ENCODE results near the gene SPAG6. TPM values are rescaled to one million over a fixed set of nuclear protein-coding genes. Genes with fewer than 3 reads are reported as not detected.

Gene SPAG6
- total RNA-seq, 1 donor from 2014 or later = not detected

DNA sequence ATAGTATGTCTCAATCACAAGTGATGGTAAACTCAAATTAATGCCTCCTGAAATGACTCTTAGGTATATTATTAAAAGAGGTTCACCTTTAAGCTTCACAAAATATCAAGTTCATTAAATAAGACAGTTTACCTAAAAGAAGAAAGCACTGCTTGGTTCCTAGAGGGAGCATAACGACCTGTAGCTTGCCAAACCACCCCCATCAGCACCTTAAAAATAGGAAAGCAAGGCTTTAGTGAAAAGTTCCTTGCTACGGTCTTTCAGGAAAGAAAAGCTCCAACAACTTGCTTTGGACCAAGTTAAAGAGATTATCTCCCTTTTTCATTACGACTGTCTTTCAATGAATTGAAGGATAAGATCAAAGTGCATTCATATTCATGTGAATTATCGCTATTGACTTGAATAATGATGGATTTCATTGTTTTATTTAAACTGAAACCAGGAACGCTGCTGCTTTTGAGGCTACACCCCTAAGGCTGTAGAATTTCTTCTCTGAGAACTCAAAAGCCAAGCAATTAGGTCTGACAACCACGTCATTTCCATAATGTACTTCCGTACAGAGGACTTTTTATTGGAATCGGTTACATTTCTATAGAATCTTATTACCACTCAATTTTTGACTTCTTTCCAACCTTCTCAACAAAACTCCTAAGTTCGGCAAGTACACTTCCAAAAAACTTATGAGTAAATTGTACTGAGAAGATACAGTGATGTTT is 7.0 kb upstream of the SPAG6 start:
- TF ChIP-seq, protein P1, sequence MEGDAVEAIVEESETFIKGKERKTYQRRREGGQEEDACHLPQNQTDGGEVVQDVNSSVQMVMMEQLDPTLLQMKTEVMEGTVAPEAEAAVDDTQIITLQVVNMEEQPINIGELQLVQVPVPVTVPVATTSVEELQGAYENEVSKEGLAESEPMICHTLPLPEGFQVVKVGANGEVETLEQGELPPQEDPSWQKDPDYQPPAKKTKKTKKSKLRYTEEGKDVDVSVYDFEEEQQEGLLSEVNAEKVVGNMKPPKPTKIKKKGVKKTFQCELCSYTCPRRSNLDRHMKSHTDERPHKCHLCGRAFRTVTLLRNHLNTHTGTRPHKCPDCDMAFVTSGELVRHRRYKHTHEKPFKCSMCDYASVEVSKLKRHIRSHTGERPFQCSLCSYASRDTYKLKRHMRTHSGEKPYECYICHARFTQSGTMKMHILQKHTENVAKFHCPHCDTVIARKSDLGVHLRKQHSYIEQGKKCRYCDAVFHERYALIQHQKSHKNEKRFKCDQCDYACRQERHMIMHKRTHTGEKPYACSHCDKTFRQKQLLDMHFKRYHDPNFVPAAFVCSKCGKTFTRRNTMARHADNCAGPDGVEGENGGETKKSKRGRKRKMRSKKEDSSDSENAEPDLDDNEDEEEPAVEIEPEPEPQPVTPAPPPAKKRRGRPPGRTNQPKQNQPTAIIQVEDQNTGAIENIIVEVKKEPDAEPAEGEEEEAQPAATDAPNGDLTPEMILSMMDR (conservative IDR thresholded peaks at IDR 0.05; ENCODE audit: low read depth, low read length) = no peak
- no peak for DNase-seq (ENCODE audit: low read depth)
- no peak overlapping the region for H3K4me3 ChIP-seq (ENCODE audit: low read depth, low read length)

DNA sequence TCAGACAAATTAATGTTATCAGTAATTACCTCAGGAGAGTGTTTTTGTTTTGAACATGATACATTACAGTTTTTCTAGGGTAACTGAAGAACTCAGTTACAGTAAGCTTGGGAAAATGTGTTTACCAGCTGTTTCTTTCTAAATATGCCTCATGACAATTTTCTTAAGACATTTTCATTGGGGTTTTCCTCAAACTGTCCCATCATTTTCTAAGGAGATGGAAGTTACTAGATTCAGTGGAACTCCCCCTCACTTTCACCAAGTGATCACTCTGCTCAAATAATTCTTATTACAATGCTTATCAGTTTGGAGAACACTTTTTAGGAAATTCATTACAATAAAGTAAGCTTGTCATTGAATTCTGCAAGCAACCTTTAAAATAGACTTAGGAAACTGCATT is 6.4 kb upstream of the SPAG6 start:
- no peak for DNase-seq (ENCODE audit: low read depth)
- no peak overlapping the region for H3K4me3 ChIP-seq (ENCODE audit: low read depth, low read length)
- TF ChIP-seq, protein P1 (conservative IDR thresholded peaks at IDR 0.05; ENCODE audit: low read depth, low read length) = no peak

DNA sequence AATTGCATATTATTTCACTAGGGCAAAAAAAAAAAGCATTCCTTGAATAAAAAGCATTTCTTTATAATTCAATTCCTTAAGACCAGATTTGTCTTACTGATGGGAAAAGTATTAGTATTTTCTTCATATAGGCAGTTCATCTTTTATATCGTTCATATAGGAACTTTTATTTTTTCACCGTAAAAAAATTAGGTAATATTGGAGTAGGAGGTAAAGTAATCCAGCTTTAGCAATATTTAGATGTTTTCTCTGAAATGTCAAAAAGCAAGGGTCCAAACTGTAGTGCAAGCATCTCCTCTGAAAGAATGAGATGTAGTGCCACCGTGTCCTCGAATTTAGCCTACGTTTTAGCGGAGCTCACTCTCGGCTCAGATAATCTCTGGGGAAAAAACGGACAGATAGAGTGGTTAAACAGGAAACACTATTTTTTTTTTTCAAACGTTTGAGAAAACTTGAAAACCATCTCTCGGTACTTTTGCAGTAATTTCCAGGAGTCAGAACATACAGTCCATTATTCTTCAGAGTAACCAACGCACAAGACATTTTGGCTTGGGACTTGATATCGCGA is 5.5 kb upstream of the SPAG6 start:
- peak overlapping the region; percentile 75 for H3K4me3 ChIP-seq (ENCODE audit: low read depth, low read length)
- no peak for DNase-seq (ENCODE audit: low read depth)
- TF ChIP-seq, protein P1 (conservative IDR thresholded peaks at IDR 0.05; ENCODE audit: low read depth, low read length) = no peak

DNA sequence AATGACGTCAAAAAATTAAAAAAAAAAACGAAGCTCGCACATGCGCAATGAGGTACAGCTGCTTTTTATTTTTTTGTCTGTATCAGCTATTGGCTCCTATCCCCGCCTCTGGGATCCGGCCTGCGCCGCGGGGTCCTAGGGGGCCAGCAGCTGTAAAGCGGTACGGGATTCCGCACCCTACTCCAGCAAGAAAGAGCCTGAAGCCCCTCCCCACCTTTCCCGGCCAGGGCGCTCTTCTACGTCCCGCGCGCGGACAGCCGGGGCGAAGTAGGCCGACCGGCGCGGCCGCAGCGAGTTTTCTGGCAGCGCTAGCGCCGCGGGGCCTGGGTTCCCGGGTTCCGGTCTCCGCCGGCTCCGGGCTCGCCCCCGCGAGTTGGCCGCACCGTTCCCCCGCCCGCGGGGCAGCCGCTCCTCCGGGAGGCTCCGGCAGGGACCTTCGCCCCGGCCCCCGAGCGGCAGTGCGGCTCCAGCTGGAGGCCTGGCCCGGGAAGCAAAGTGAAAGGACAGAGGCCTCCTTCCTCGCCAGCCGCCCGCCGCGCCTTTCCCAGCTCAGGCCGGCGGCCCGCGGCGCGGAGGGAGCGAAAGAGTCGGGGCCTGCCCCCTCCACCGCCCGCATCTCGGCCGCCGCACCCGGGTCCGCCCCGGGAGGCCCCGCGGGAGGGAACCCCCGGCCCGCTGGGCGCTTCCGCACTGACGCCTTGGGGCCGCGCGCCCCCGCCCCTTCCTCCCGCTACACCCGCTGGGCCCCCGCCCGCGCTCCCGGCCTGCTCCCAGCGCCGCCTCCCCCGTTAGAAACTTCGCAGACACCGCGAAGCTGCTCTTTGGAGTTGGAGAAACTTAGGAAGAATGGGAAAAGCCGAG is 4.7 kb upstream of the SPAG6 start:
- TF ChIP-seq, protein P1 (conservative IDR thresholded peaks at IDR 0.05; ENCODE audit: low read depth, low read length) = no peak
- DNase-seq (ENCODE audit: low read depth) = no peak
- H3K4me3 ChIP-seq (ENCODE audit: low read depth, low read length) = peak overlapping the region; percentile 75

DNA sequence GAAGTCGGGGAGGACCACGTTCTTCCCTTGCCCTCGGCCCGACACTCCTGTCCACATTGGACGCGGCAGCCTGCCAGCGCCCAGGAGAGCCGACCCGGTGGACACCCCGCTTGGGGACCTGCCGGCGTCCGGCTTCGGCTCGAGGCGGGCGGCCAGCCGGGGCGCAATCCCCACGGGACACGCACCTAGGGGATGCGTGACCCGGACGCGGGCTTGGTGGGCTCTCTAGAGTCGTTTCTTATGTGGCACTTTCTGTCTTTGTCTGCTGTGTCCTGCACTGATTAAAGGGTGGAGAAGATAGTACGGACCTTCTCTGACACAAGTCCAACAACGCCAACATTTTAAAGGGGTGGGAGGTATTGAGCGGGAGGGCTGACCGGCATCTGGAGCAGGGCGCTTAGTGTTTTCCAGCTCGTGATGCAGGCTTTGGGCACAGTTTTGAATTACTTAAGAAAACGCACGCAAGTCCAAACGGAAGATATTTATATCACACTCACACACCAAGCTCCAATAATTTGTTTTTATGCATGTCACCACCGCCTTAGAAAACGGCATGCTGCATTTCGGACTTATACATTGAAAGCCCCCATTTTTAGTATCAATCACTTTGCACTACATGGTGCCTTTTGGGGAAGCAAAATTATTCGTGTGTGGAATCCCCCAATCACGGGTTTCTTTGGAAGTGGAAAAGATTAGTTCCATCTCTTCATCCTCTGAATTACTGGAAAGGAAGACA is 3.9 kb upstream of the SPAG6 start:
- peak overlapping the region; percentile 75 for H3K4me3 ChIP-seq (ENCODE audit: low read depth, low read length)
- DNase-seq (ENCODE audit: low read depth) = no peak
- TF ChIP-seq, protein P1 (conservative IDR thresholded peaks at IDR 0.05; ENCODE audit: low read depth, low read length) = no peak

DNA sequence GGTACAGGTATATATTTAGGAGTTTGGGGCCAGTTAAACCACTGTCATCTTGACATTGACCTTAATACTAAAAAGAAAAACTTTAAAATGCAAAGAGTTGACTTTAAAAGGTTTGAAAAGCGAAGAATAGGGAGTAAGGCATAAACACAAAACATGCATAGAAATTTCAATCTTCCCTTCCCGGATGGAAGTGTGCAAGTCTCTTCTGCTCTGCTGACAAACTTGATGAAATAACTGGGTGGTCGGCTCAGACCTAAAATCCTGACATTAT is 3.4 kb upstream of the SPAG6 start:
- TF ChIP-seq, protein P1 (conservative IDR thresholded peaks at IDR 0.05; ENCODE audit: low read depth, low read length) = no peak
- no peak overlapping the region for H3K4me3 ChIP-seq (ENCODE audit: low read depth, low read length)
- no peak for DNase-seq (ENCODE audit: low read depth)
